GM23338 (cell line): ENCODE measurements around the gene GPT2. TPM values are rescaled to one million over a fixed set of nuclear protein-coding genes. Genes with fewer than 3 reads are reported as not detected.
A peak's percentile ranks its signal among the peaks of the same experiment; 100 is the strongest.

ENCODE experiments used
- ATAC-seq: fragments of 200-7000 bp; cut with Tn5 transposase; 3 replicates; pipeline ENCODE4 v1.9.1; 2020
- DNase-seq: peaks from one replicate; pipeline ENCODE4 v3.0.0-alpha.2; 2015; ENCODE audit warnings: low spot score
- H2AFZ ChIP-seq: fragments of 200-600 bp; sonication (generic); 2 replicates; pipeline ENCODE4 v1.8.0; 2016; ENCODE audit warnings: antibody characterized with exemption, mild to moderate bottlenecking, moderate library complexity
- H3F3A ChIP-seq: fragments of 200-600 bp; sonication (generic); replicated peaks from 2 replicates; pipeline ENCODE4 v1.8.0; 2017; ENCODE audit warnings: antibody characterized with exemption, mixed run types, low read depth
- H3K27ac ChIP-seq: fragments of 200-600 bp; sonication (generic); 2 replicates; pipeline ENCODE4 v1.6.1; 2016; ENCODE audit warnings: low read depth
- H3K27me3 ChIP-seq: fragments of 200-600 bp; sonication (generic); 2 replicates; pipeline ENCODE4 v1.8.0; 2016; ENCODE audit warnings: mild to moderate bottlenecking, mixed run types, moderate library complexity; ENCODE audit not compliant: insufficient read depth
- H3K36me3 ChIP-seq: fragments of 200-600 bp; sonication (generic); 2 replicates; pipeline ENCODE4 v1.8.0; 2016; ENCODE audit warnings: mild to moderate bottlenecking; ENCODE audit not compliant: insufficient read depth
- H3K4me1 ChIP-seq: fragments of 200-600 bp; sonication (generic); 2 replicates; pipeline ENCODE4 v1.8.0; 2016; ENCODE audit warnings: mild to moderate bottlenecking, moderate library complexity; ENCODE audit not compliant: insufficient read depth
- H3K4me2 ChIP-seq: fragments of 200-600 bp; sonication (generic); 2 replicates; pipeline ENCODE4 v1.7.1; 2017; ENCODE audit warnings: mixed run types
- H3K4me3 ChIP-seq: fragments of 200-600 bp; sonication (generic); 2 replicates; pipeline ENCODE4 v1.6.1; 2016; ENCODE audit warnings: mixed run types
- H3K79me2 ChIP-seq: fragments of 200-600 bp; sonication (generic); replicated peaks from 2 replicates; pipeline ENCODE4 v1.8.0; 2017; ENCODE audit warnings: mild to moderate bottlenecking; ENCODE audit not compliant: insufficient read depth
- H3K9me2 ChIP-seq: fragments of 200-600 bp; sonication (generic); 2 replicates; pipeline ENCODE4 v1.8.0; 2017; ENCODE audit not compliant: insufficient read depth
- H4K20me1 ChIP-seq: fragments of 200-600 bp; sonication (generic); replicated peaks from 2 replicates; pipeline ENCODE4 v1.8.0; 2017; ENCODE audit warnings: mild to moderate bottlenecking; ENCODE audit not compliant: insufficient read depth
- H3K27ac Mint-ChIP-seq: 2 replicates; pipeline ENCODE4 v1.8.0; 2020; ENCODE audit warnings: inconsistent platforms, mild to moderate bottlenecking, moderate library complexity, mixed read lengths
- H3K27me3 Mint-ChIP-seq: 3 replicates; pipeline ENCODE4 v1.8.0; 2022; ENCODE audit warnings: low read depth, mild to moderate bottlenecking, moderate library complexity, mixed read lengths, inconsistent platforms; ENCODE audit not compliant: insufficient read depth, poor library complexity
- H3K36me3 Mint-ChIP-seq: 3 replicates; pipeline ENCODE4 v1.8.0; 2021; ENCODE audit warnings: low read depth, mild to moderate bottlenecking, inconsistent platforms, moderate library complexity, mixed read lengths
- H3K4me1 Mint-ChIP-seq: 3 replicates; pipeline ENCODE4 v1.8.0; 2020; ENCODE audit warnings: mild to moderate bottlenecking, inconsistent platforms, mixed read lengths
- H3K4me3 Mint-ChIP-seq: 3 replicates; pipeline ENCODE4 v1.8.0; 2021; ENCODE audit warnings: moderate library complexity, mild to moderate bottlenecking, inconsistent platforms, mixed read lengths
- H3K9me3 Mint-ChIP-seq: 3 replicates; pipeline ENCODE4 v1.8.0; 2020; ENCODE audit warnings: moderate library complexity, mild to moderate bottlenecking, inconsistent platforms, mixed read lengths
- EZH2phosphoT487 ChIP-seq: fragments of 200-600 bp; sonication (generic); IDR thresholded peaks from one replicate; pipeline ENCODE4 v1.8.1; 2018; ENCODE audit warnings: antibody characterized with exemption; ENCODE audit not compliant: unreplicated experiment
- POLR2AphosphoS5 ChIP-seq: IDR thresholded peaks from 2 replicates; pipeline ENCODE4 v1.6.1; 2016; ENCODE audit warnings: antibody characterized with exemption, low read depth
- ZNF114 ChIP-seq: fragments of 250-450 bp; sonication (Bioruptor Pico); IDR thresholded peaks from 2 replicates; pipeline ENCODE4 v1.5.0; 2020; ENCODE audit warnings: mild to moderate bottlenecking, moderate library complexity
- ZNF331 ChIP-seq: fragments of 250-450 bp; sonication (Bioruptor Pico); IDR thresholded peaks from 2 replicates; pipeline ENCODE4 v1.5.0; 2020; ENCODE audit warnings: low read depth, mild to moderate bottlenecking, moderate library complexity
- polyA plus RNA-seq: library from polyadenylated mRNA; unstranded; fragments of >200 nt; fragmentation: Nextera tagmentation; extraction: Ambion mirVana; gene quantifications from 2 replicates; pipeline ENCODE4 v1.2.1, GENCODE V29; 2016
- small RNA-seq: library from RNA; depleted of rRNA; stranded (forward); fragments of <200 nt; gene quantifications from one replicate; pipeline ENCODE3, GENCODE V24; 2014; ENCODE audit warnings: low replicate concordance
- total RNA-seq: library from RNA; depleted of rRNA; stranded (reverse); fragments of >200 nt; shearing (Covaris generic); gene quantifications from 2 replicates; pipeline ENCODE4 v1.2.3, GENCODE V29; 2014; rRNA removed
- TF ChIP-seq, protein P1 (sequence below): IDR thresholded peaks from 2 replicates; pipeline ENCODE4 v1.6.1; 2016; ENCODE audit warnings: antibody characterized with exemption
- TF ChIP-seq, protein P2 (sequence below): IDR thresholded peaks from one replicate; pipeline ENCODE4 v1.6.1; 2018; ENCODE audit warnings: antibody characterized with exemption; ENCODE audit not compliant: unreplicated experiment
- TF ChIP-seq, protein P3 (sequence below): fragments of 250-450 bp; sonication (Bioruptor Pico); IDR thresholded peaks from 2 replicates; pipeline ENCODE4 v1.5.0; 2020; ENCODE audit warnings: mild to moderate bottlenecking, moderate library complexity

Gene GPT2
- total and polyA plus RNA-seq, 2 experiments from 2014 or later, result 48.5 to 81.0 TPM

DNA sequence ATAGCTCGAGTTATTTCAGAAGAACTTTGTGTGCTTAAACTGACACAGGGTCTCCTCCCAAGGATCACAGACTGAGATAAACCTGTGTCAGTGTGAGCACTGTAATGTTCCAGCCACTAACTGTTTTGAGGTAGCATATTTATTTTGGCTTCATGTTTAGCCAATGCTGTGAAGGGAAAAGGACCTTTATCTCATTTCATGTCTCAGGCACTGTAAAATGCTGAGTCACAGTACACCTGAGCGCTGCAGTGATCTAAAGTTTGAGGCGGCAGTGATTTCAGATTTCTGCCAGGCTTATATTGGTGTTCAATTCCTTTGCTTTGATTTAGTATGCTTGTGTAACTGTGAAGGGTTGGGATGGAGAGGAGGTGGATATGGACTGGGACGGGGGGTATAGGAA is 92.4 kb downstream of the GPT2 start:
- Histone ChIP-seq H4K20me1 (0 out of 2 replicates have a peak, but pooled peaks cover 4% of the 10 kb centered on the region), H3K4me2 (peak overlapping the region; percentile 7; the same call in 1 of the 2 replicates), H3K4me1 (peaks cover 19% of the 10 kb centered on the region; the same call in 1 of the 2 replicates), H3K4me3 (no peak overlapping the region), H3K36me3 (peaks cover 1% of the 10 kb centered on the region; the same call in 1 of the 2 replicates), H3K27ac (no peak overlapping the region), H3K9me2 (no peaks in the 10 kb centered on the region), H3F3A (0 out of 2 replicates have a peak, but pooled peaks cover 3% of the 10 kb centered on the region), H3K79me2 (peaks cover 15% of the 10 kb centered on the region), H3K27me3 (no peaks in the 10 kb centered on the region), H2AFZ (peak overlapping the region; percentile 44)
- H3K4me1 Mint-ChIP-seq, result peaks cover 26% of the 10 kb centered on the region
- H3K27me3 Mint-ChIP-seq, result peaks cover 10% of the 10 kb centered on the region
- H3K9me3 Mint-ChIP-seq, result no peaks in the 10 kb centered on the region
- no peak for TF ChIP-seq EZH2phosphoT487
- TF ChIP-seq, protein P1, sequence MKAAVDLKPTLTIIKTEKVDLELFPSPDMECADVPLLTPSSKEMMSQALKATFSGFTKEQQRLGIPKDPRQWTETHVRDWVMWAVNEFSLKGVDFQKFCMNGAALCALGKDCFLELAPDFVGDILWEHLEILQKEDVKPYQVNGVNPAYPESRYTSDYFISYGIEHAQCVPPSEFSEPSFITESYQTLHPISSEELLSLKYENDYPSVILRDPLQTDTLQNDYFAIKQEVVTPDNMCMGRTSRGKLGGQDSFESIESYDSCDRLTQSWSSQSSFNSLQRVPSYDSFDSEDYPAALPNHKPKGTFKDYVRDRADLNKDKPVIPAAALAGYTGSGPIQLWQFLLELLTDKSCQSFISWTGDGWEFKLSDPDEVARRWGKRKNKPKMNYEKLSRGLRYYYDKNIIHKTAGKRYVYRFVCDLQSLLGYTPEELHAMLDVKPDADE, result no peak
- no peak for TF ChIP-seq ZNF114 (CRISPR knock-in tag)
- TF ChIP-seq ZNF331 (CRISPR knock-in tag), result no peak
- TF ChIP-seq, protein P2, sequence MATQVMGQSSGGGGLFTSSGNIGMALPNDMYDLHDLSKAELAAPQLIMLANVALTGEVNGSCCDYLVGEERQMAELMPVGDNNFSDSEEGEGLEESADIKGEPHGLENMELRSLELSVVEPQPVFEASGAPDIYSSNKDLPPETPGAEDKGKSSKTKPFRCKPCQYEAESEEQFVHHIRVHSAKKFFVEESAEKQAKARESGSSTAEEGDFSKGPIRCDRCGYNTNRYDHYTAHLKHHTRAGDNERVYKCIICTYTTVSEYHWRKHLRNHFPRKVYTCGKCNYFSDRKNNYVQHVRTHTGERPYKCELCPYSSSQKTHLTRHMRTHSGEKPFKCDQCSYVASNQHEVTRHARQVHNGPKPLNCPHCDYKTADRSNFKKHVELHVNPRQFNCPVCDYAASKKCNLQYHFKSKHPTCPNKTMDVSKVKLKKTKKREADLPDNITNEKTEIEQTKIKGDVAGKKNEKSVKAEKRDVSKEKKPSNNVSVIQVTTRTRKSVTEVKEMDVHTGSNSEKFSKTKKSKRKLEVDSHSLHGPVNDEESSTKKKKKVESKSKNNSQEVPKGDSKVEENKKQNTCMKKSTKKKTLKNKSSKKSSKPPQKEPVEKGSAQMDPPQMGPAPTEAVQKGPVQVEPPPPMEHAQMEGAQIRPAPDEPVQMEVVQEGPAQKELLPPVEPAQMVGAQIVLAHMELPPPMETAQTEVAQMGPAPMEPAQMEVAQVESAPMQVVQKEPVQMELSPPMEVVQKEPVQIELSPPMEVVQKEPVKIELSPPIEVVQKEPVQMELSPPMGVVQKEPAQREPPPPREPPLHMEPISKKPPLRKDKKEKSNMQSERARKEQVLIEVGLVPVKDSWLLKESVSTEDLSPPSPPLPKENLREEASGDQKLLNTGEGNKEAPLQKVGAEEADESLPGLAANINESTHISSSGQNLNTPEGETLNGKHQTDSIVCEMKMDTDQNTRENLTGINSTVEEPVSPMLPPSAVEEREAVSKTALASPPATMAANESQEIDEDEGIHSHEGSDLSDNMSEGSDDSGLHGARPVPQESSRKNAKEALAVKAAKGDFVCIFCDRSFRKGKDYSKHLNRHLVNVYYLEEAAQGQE, result no peak
- TF ChIP-seq POLR2AphosphoS5, result no peak
- TF ChIP-seq, protein P3, sequence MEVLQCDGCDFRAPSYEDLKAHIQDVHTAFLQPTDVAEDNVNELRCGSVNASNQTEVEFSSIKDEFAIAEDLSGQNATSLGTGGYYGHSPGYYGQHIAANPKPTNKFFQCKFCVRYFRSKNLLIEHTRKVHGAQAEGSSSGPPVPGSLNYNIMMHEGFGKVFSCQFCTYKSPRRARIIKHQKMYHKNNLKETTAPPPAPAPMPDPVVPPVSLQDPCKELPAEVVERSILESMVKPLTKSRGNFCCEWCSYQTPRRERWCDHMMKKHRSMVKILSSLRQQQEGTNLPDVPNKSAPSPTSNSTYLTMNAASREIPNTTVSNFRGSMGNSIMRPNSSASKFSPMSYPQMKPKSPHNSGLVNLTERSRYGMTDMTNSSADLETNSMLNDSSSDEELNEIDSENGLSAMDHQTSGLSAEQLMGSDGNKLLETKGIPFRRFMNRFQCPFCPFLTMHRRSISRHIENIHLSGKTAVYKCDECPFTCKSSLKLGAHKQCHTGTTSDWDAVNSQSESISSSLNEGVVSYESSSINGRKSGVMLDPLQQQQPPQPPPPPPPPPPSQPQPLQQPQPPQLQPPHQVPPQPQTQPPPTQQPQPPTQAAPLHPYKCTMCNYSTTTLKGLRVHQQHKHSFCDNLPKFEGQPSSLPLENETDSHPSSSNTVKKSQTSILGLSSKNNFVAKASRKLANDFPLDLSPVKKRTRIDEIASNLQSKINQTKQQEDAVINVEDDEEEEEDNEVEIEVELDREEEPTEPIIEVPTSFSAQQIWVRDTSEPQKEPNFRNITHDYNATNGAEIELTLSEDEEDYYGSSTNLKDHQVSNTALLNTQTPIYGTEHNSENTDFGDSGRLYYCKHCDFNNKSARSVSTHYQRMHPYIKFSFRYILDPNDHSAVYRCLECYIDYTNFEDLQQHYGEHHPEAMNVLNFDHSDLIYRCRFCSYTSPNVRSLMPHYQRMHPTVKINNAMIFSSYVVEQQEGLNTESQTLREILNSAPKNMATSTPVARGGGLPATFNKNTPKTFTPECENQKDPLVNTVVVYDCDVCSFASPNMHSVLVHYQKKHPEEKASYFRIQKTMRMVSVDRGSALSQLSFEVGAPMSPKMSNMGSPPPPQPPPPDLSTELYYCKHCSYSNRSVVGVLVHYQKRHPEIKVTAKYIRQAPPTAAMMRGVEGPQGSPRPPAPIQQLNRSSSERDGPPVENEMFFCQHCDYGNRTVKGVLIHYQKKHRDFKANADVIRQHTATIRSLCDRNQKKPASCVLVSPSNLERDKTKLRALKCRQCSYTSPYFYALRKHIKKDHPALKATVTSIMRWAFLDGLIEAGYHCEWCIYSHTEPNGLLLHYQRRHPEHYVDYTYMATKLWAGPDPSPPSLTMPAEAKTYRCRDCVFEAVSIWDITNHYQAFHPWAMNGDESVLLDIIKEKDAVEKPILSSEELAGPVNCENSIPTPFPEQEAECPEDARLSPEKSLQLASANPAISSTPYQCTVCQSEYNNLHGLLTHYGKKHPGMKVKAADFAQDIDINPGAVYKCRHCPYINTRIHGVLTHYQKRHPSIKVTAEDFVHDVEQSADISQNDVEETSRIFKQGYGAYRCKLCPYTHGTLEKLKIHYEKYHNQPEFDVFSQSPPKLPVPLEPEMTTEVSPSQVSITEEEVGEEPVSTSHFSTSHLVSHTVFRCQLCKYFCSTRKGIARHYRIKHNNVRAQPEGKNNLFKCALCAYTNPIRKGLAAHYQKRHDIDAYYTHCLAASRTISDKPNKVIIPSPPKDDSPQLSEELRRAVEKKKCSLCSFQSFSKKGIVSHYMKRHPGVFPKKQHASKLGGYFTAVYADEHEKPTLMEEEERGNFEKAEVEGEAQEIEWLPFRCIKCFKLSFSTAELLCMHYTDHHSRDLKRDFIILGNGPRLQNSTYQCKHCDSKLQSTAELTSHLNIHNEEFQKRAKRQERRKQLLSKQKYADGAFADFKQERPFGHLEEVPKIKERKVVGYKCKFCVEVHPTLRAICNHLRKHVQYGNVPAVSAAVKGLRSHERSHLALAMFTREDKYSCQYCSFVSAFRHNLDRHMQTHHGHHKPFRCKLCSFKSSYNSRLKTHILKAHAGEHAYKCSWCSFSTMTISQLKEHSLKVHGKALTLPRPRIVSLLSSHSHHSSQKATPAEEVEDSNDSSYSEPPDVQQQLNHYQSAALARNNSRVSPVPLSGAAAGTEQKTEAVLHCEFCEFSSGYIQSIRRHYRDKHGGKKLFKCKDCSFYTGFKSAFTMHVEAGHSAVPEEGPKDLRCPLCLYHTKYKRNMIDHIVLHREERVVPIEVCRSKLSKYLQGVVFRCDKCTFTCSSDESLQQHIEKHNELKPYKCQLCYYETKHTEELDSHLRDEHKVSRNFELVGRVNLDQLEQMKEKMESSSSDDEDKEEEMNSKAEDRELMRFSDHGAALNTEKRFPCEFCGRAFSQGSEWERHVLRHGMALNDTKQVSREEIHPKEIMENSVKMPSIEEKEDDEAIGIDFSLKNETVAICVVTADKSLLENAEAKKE (CRISPR knock-in tag), result no peak
- H3K4me3 Mint-ChIP-seq, result no peak overlapping the region
- ATAC-seq, result no peak
- H3K36me3 Mint-ChIP-seq, result peaks cover 10% of the 10 kb centered on the region
- H3K27ac Mint-ChIP-seq, result peak overlapping the region; percentile 89
- no peak for DNase-seq

Small RNAs within 50 kb of the gene (small RNA-seq; reads per million reads assigned to genes)
- gene AC007225.2, result not detected

Other genes starting within 250 kb of the GPT2 start
- gene VPS35, start 195.2 kb upstream of the GPT2 start, total RNA-seq, result 40.0 and 51.8 TPM in 2 replicates
- 25.4 and 31.1 TPM in 2 replicates for gene VPS35, start 195.2 kb upstream of the GPT2 start, polyA plus RNA-seq
- 71.5 and 75.7 TPM in 2 replicates for gene ORC6, start 194.7 kb upstream of the GPT2 start, total RNA-seq
- 92.0 and 103 TPM in 2 replicates for gene ORC6, start 194.7 kb upstream of the GPT2 start, polyA plus RNA-seq
- 0.35 and 0.63 TPM in 2 replicates for gene MYLK3, start 136.0 kb upstream of the GPT2 start, total RNA-seq
- gene MYLK3, start 136.0 kb upstream of the GPT2 start, polyA plus RNA-seq, result 0.14 and 0.18 TPM in 2 replicates
- gene C16orf87, start 53.2 kb upstream of the GPT2 start, total RNA-seq, result 23.4 and 32.1 TPM in 2 replicates
- 40.2 and 46.0 TPM in 2 replicates for gene C16orf87, start 53.2 kb upstream of the GPT2 start, polyA plus RNA-seq
- gene DNAJA2, start 89.3 kb downstream of the GPT2 start, total RNA-seq, result 94.5 and 99.2 TPM in 2 replicates
- 79.2 and 101 TPM in 2 replicates for gene DNAJA2, start 89.3 kb downstream of the GPT2 start, polyA plus RNA-seq